ENCODE results near the gene C1orf159. TPM values are rescaled to one million over a fixed set of nuclear protein-coding genes. Genes with fewer than 3 reads are reported as not detected.

C1orf159 gene
- total and polyA plus RNA-seq, 9 of the 15 experiments (the other 6 are each of a cell fraction or from before 2014, with no cell fraction given) = 0.28 to 54.9 (median 10.6) TPM

- TF ChIP-seq TCFL5 (CRISPR knock-in tag; conservative IDR thresholded peaks at IDR 0.05) (no peak), CHD2 (IDR thresholded peaks at IDR 0.05; ENCODE audit: low read depth, low read length) (no peak), TARDBP (IDR thresholded peaks at IDR 0.05) (no peak), SMAD3 (CRISPR knock-in tag; conservative IDR thresholded peaks at IDR 0.05) (no peak), ZNF436 (CRISPR knock-in tag; IDR thresholded peaks at IDR 0.05) (no peak), EP300 (IDR thresholded peaks at IDR 0.05; ENCODE audit: low read length) (no peak), TCF7 (IDR thresholded peaks at IDR 0.05; ENCODE audit: borderline replicate concordance) (no peak), CHD7 (IDR thresholded peaks at IDR 0.05; ENCODE audit: low read depth, low read length) (no peak), HDAC8 (tag; IDR thresholded peaks at IDR 0.05) (no peak), KLF16 (IDR thresholded peaks at IDR 0.05) (no peak), ZKSCAN3 (CRISPR knock-in tag; IDR thresholded peaks at IDR 0.05) (no peak), CXXC5 (CRISPR knock-in tag; IDR thresholded peaks at IDR 0.05) (0 out of 2 replicates have a peak, but pooled peaks have one; percentile 1), ZNF224 (CRISPR knock-in tag; IDR thresholded peaks at IDR 0.05) (no peak), ZNF232 (CRISPR knock-in tag; IDR thresholded peaks at IDR 0.05) (no peak), SIRT6 (IDR thresholded peaks at IDR 0.05; ENCODE audit: low read depth, low read length) (no peak), POLR2H (tag; IDR thresholded peaks at IDR 0.05; ENCODE audit: low read depth) (no peak), TAL1 (IDR thresholded peaks at IDR 0.05) (peak; percentile 4; the same call in 1 of the 2 replicates), ARID2 (IDR thresholded peaks at IDR 0.05) (no peak)
- TF ChIP-seq, protein P1, sequence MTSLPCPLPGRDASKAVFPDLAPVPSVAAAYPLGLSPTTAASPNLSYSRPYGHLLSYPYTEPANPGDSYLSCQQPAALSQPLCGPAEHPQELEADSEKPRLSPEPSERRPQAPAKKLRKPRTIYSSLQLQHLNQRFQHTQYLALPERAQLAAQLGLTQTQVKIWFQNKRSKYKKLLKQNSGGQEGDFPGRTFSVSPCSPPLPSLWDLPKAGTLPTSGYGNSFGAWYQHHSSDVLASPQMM (CRISPR knock-in tag; IDR thresholded peaks at IDR 0.05) = no peak
Observed at GRCh38 chr1:1067860-1068516, 47.9 kb downstream of the C1orf159 start (continued).
